Trophoblast cell (in vitro differentiated cells and primary cell): ENCODE data around the gene PLAC8L1.

ENCODE experiments used
- DNase-seq, 2 donors: peaks; one replicate each; pipeline ENCODE4 v3.0.0-alpha.2; 2016
- H2AFZ ChIP-seq: 2 replicates; pipeline ENCODE4 v1.6.1; 2013; ENCODE audit warnings: low read length, moderate library complexity, mild to moderate bottlenecking; ENCODE audit not compliant: insufficient read depth, poor library complexity
- H2AK5ac ChIP-seq: 2 replicates; pipeline ENCODE4 v1.6.1; 2013; ENCODE audit warnings: mild to moderate bottlenecking, low read length
- H2BK120ac ChIP-seq: 2 replicates; pipeline ENCODE4 v1.6.1; 2013; ENCODE audit warnings: low read length, mild to moderate bottlenecking, moderate library complexity; ENCODE audit not compliant: insufficient read depth, poor library complexity
- H2BK12ac ChIP-seq: 2 replicates; pipeline ENCODE4 v1.6.1; 2013; ENCODE audit warnings: mild to moderate bottlenecking, low read length, moderate library complexity
- H2BK5ac ChIP-seq: 2 replicates; pipeline ENCODE4 v1.6.1; 2013; ENCODE audit warnings: low read length, low read depth, moderate library complexity, mild to moderate bottlenecking; ENCODE audit not compliant: poor library complexity
- H3K14ac ChIP-seq: 2 replicates; pipeline ENCODE4 v1.6.1; 2013; ENCODE audit warnings: mild to moderate bottlenecking, low read length
- H3K18ac ChIP-seq: 2 replicates; pipeline ENCODE4 v1.6.1; 2013; ENCODE audit warnings: mild to moderate bottlenecking, low read length
- H3K23ac ChIP-seq: 2 replicates; pipeline ENCODE4 v1.6.1; 2013; ENCODE audit warnings: low read length
- H3K27ac ChIP-seq: 2 replicates; pipeline ENCODE4 v1.5.1; 2013; ENCODE audit warnings: low read depth, mild to moderate bottlenecking, inconsistent platforms, low read length, moderate library complexity
- H3K27me3 ChIP-seq: 2 replicates; pipeline ENCODE4 v1.6.1; 2013; ENCODE audit warnings: inconsistent platforms, mild to moderate bottlenecking, low read length, moderate library complexity; ENCODE audit not compliant: insufficient read depth
- H3K36me3 ChIP-seq, 2 experiments: 1 replicate in 1 of 2; 2 replicates in 1 of 2; pipeline ENCODE4 v1.6.1; 2013; ENCODE audit warnings: low read length in 2 of 2, mild to moderate bottlenecking in 2 of 2, moderate library complexity in 1 of 2; ENCODE audit not compliant: insufficient read depth in 2 of 2, control insufficient read depth in 1 of 2
- H3K4ac ChIP-seq: 2 replicates; pipeline ENCODE4 v1.6.1; 2013; ENCODE audit warnings: low read depth, mild to moderate bottlenecking, low read length, moderate library complexity
- H3K4me1 ChIP-seq, 2 experiments: 1 replicate in 1 of 2; 2 replicates in 1 of 2; pipeline ENCODE4 v1.6.1; 2013; ENCODE audit warnings: low read length in 2 of 2, mild to moderate bottlenecking in 2 of 2, moderate library complexity in 1 of 2; ENCODE audit not compliant: insufficient read depth in 2 of 2, control insufficient read depth in 1 of 2
- H3K4me2 ChIP-seq: 2 replicates; pipeline ENCODE4 v1.6.1; 2013; ENCODE audit warnings: inconsistent platforms, mild to moderate bottlenecking, low read length, moderate library complexity
- H3K4me3 ChIP-seq: 2 replicates; pipeline ENCODE4 v1.5.1; 2013; ENCODE audit warnings: mild to moderate bottlenecking, low read depth, low read length, inconsistent platforms
- H3K79me1 ChIP-seq: one replicate; pipeline ENCODE4 v1.6.1; 2013; ENCODE audit warnings: low read length
- H3K79me2 ChIP-seq: 2 replicates; pipeline ENCODE4 v1.6.1; 2013; ENCODE audit warnings: low read length, mild to moderate bottlenecking; ENCODE audit not compliant: control insufficient read depth, insufficient read depth, poor library complexity
- H3K9ac ChIP-seq: 2 replicates; pipeline ENCODE4 v1.6.1; 2013; ENCODE audit warnings: mild to moderate bottlenecking, low read length
- H3K9me3 ChIP-seq: 2 replicates; pipeline ENCODE4 v1.6.1; 2013; ENCODE audit warnings: low read depth, mild to moderate bottlenecking, control low read depth, inconsistent platforms, low read length; ENCODE audit not compliant: insufficient read depth
- H4K12ac ChIP-seq: 2 replicates; pipeline ENCODE4 v1.6.1; 2013; ENCODE audit warnings: low read depth, mild to moderate bottlenecking, low read length, moderate library complexity
- H4K8ac ChIP-seq: 2 replicates; pipeline ENCODE4 v1.6.1; 2013; ENCODE audit warnings: low read depth, mild to moderate bottlenecking, low read length, moderate library complexity
- H4K91ac ChIP-seq: one replicate; pipeline ENCODE4 v1.6.1; 2013; ENCODE audit warnings: low read depth, mild to moderate bottlenecking, low read length, moderate library complexity
- WGBS: extraction: QIAGEN DNeasy Blood & Tissue Kit; methylation state at CpG from one replicate; pipeline ENCODE4 v1.1.7; 2013; ENCODE audit warnings: missing lambda C conversion rate; ENCODE audit not compliant: insufficient read length, insufficient coverage; ENCODE audit errors: extremely low coverage; 5-methylcytosine and 5-hydroxymethylcytosine counted together

PLAC8L1 gene

DNA sequence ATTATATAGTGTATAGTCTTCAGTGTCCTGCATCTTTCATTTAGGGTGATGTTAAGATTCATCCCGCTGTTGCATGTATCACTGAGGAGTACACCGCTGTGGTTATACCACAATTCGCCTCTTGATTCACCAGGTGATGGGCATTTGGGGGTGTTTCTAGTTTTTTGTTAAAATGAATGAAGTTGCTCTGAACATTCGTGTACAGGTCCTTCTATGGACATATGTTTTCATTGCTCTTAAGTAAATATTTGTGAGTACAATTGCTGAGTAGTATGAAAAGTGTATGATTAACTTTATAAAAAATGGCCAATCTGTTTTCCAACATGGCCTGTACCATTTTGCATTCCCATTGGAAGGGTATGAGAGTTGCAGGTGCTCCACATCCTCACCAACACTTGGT, 61.7 kb downstream of the PLAC8L1 start:
- no peaks in the 10 kb centered on the region for H3K79me2 ChIP-seq
- H3K9me3 ChIP-seq, result no peaks in the 10 kb centered on the region
- no CpG with 5 or more reads among the region's 4 CpGs for WGBS
- H3K4ac ChIP-seq, result no peak overlapping the region
- no peak overlapping the region for H2BK5ac ChIP-seq
- no peaks in the 10 kb centered on the region for H3K27me3 ChIP-seq
- H3K4me1 ChIP-seq, result peaks cover 2 to 7% of the 10 kb centered on the region in 2 experiments
- no peak overlapping the region for H2AK5ac ChIP-seq
- no peak overlapping the region for H4K12ac ChIP-seq
- H3K18ac ChIP-seq, result no peak overlapping the region
- no peak overlapping the region for H4K8ac ChIP-seq
- no peak overlapping the region for H3K4me3 ChIP-seq
- H3K36me3 ChIP-seq, result no peaks in the 10 kb centered on the region
- H2BK120ac ChIP-seq, result no peak overlapping the region
- H2BK12ac ChIP-seq, result no peak overlapping the region
- H4K91ac ChIP-seq, result no peak overlapping the region
- no peaks in the 10 kb centered on the region for H3K79me1 ChIP-seq
- no peak overlapping the region for H3K27ac ChIP-seq
- no peak overlapping the region for H3K14ac ChIP-seq
- no peak overlapping the region for H2AFZ ChIP-seq
- H3K4me2 ChIP-seq, result no peak overlapping the region
- DNase-seq, result no peak
- H3K9ac ChIP-seq, result no peak overlapping the region
- no peak overlapping the region for H3K23ac ChIP-seq

GRCh38 chr5:146042628-146043279, 62.6 kb downstream of the PLAC8L1 start:
- H3K14ac ChIP-seq, result no peak overlapping the region
- DNase-seq, result peak; percentile 23 to 41
- H3K4me3 ChIP-seq, result no peak overlapping the region
- H3K36me3 ChIP-seq, result no peaks in the 10 kb centered on the region
- H3K27me3 ChIP-seq, result no peaks in the 10 kb centered on the region
- H4K91ac ChIP-seq, result no peak overlapping the region
- H3K79me2 ChIP-seq, result no peaks in the 10 kb centered on the region
- H3K9me3 ChIP-seq, result no peaks in the 10 kb centered on the region
- no peak overlapping the region for H2AFZ ChIP-seq
- no peak overlapping the region for H3K4me2 ChIP-seq
- H3K27ac ChIP-seq, result no peak overlapping the region
- no peak overlapping the region for H2AK5ac ChIP-seq
- no peak overlapping the region for H3K18ac ChIP-seq
- no CpG with 5 or more reads among the region's 5 CpGs for WGBS
- H2BK5ac ChIP-seq, result no peak overlapping the region
- H3K23ac ChIP-seq, result no peak overlapping the region
- no peak overlapping the region for H3K4ac ChIP-seq
- no peak overlapping the region for H2BK120ac ChIP-seq
- no peak overlapping the region for H4K12ac ChIP-seq
- no peak overlapping the region for H3K9ac ChIP-seq
- H2BK12ac ChIP-seq, result no peak overlapping the region
- H3K4me1 ChIP-seq, result peaks cover 2 to 7% of the 10 kb centered on the region in 2 experiments
- H3K79me1 ChIP-seq, result no peaks in the 10 kb centered on the region
- no peak overlapping the region for H4K8ac ChIP-seq

DNA sequence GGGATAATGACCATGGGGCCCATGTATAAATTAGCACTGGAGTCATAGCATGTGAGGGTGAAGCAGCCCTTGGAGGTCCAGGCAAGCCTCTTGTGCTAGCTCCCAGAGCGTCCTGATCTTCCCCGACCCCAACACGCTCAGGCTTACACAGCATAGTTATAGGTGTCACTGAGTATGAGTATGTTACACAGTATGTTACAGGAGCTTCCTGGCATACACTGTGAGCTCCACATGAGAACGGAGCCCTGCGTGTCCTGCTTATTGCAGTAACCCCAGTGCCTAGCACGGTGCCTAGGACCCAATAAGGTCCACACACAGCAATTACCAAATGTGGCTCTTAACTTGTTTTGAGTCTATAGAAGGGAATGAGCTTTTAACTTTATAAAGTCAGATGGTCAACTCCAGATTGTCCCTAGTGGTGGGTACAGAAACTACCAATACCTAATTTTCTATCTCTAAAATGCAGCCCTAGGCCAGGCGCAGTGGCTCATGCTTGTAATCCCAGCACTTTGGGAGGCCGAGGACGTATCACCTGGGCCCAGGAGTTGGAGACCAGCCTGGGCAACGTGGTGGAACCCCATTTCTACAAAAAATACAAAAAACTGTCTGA, 64.1 kb downstream of the PLAC8L1 start:
- no peak overlapping the region for H3K4me2 ChIP-seq
- DNase-seq, result peak in 1 of 2 donors; percentile 57
- H4K8ac ChIP-seq, result no peak overlapping the region
- no peaks in the 10 kb centered on the region for H3K79me1 ChIP-seq
- no peaks in the 10 kb centered on the region for H3K27me3 ChIP-seq
- H2BK120ac ChIP-seq, result no peak overlapping the region
- no peak overlapping the region for H3K9ac ChIP-seq
- no peak overlapping the region for H3K4ac ChIP-seq
- no peak overlapping the region for H3K23ac ChIP-seq
- WGBS, result no CpG with 5 or more reads among the region's 10 CpGs
- H4K12ac ChIP-seq, result no peak overlapping the region
- H3K36me3 ChIP-seq, result no peaks in the 10 kb centered on the region
- H2AK5ac ChIP-seq, result no peak overlapping the region
- no peaks in the 10 kb centered on the region for H3K9me3 ChIP-seq
- H3K79me2 ChIP-seq, result no peaks in the 10 kb centered on the region
- H3K18ac ChIP-seq, result no peak overlapping the region
- no peak overlapping the region for H2BK12ac ChIP-seq
- H3K14ac ChIP-seq, result no peak overlapping the region
- no peak overlapping the region for H3K4me3 ChIP-seq
- no peak overlapping the region for H3K27ac ChIP-seq
- H4K91ac ChIP-seq, result no peak overlapping the region
- no peak overlapping the region for H2BK5ac ChIP-seq
- H2AFZ ChIP-seq, result no peak overlapping the region
- H3K4me1 ChIP-seq, result peaks cover 2 to 3% of the 10 kb centered on the region in 2 experiments

- no peak overlapping the region for H2AFZ ChIP-seq
- H3K9me3 ChIP-seq, result no peaks in the 10 kb centered on the region
- no peak overlapping the region for H3K9ac ChIP-seq
- no peak overlapping the region for H3K27ac ChIP-seq
- DNase-seq, result no peak
- no peak overlapping the region for H2BK120ac ChIP-seq
- no peaks in the 10 kb centered on the region for H3K27me3 ChIP-seq
- no CpG with 5 or more reads among the region's 3 CpGs for WGBS
- no peak overlapping the region for H3K4me2 ChIP-seq
- no peak overlapping the region for H2AK5ac ChIP-seq
- H3K4me3 ChIP-seq, result peak overlapping the region; percentile 22
- H3K79me1 ChIP-seq, result no peaks in the 10 kb centered on the region
- no peaks in the 10 kb centered on the region for H3K79me2 ChIP-seq
- no peak overlapping the region for H4K91ac ChIP-seq
- H3K36me3 ChIP-seq, result no peaks in the 10 kb centered on the region
- H3K14ac ChIP-seq, result no peak overlapping the region
- no peak overlapping the region for H3K4ac ChIP-seq
- no peak overlapping the region for H2BK5ac ChIP-seq
- no peak overlapping the region for H4K8ac ChIP-seq
- H4K12ac ChIP-seq, result no peak overlapping the region
- no peak overlapping the region for H3K23ac ChIP-seq
- H3K4me1 ChIP-seq, result peaks cover 2 to 3% of the 10 kb centered on the region in 2 experiments
- no peak overlapping the region for H2BK12ac ChIP-seq
- H3K18ac ChIP-seq, result no peak overlapping the region
These were observed 64.8 kb downstream of the PLAC8L1 start for GRCh38 chr5:146040527-146040926.
